Bronchial epithelial cell (primary cell): ENCODE results near the gene HTT. TPM values are rescaled to one million over a fixed set of nuclear protein-coding genes. Genes with fewer than 3 reads are reported as not detected.

ENCODE experiments used
- DNase-seq: peaks from one replicate; pipeline ENCODE4 v3.0.0-alpha.2; 2010; ENCODE audit warnings: low read depth
- FAIRE-seq: peaks from 2 replicates; lab custom pipeline; 2011; peaks lifted over from hg19 to GRCh38; lab: Jason Lieb, UNC
- H3K27me3 ChIP-seq: 2 replicates; pipeline ENCODE4 v1.5.1; 2011; ENCODE audit warnings: low read length; ENCODE audit not compliant: control insufficient read depth, insufficient read depth
- H3K36me3 ChIP-seq: 2 replicates; pipeline ENCODE4 v1.5.1; 2011; ENCODE audit warnings: low read length; ENCODE audit not compliant: control insufficient read depth, insufficient read depth
- H3K4me3 ChIP-seq: 2 replicates; pipeline ENCODE4 v1.5.1; 2011; ENCODE audit warnings: mild to moderate bottlenecking, low read depth, low read length, control low read depth
- total RNA-seq: library from RNA; depleted of rRNA; stranded (reverse); fragments of >200 nt; gene quantifications from 2 replicates; pipeline ENCODE4 v1.2.1, GENCODE V29; 2014
- TF ChIP-seq, protein P1 (sequence below): IDR thresholded peaks from 2 replicates; pipeline ENCODE4 v1.5.1; 2011; ENCODE audit warnings: mild to moderate bottlenecking, moderate library complexity, low read length, control low read depth, inconsistent platforms; ENCODE audit not compliant: insufficient read depth, severe bottlenecking

HTT gene
- total RNA-seq, 1 donor from 2014 or later, result 24.0 TPM

DNA sequence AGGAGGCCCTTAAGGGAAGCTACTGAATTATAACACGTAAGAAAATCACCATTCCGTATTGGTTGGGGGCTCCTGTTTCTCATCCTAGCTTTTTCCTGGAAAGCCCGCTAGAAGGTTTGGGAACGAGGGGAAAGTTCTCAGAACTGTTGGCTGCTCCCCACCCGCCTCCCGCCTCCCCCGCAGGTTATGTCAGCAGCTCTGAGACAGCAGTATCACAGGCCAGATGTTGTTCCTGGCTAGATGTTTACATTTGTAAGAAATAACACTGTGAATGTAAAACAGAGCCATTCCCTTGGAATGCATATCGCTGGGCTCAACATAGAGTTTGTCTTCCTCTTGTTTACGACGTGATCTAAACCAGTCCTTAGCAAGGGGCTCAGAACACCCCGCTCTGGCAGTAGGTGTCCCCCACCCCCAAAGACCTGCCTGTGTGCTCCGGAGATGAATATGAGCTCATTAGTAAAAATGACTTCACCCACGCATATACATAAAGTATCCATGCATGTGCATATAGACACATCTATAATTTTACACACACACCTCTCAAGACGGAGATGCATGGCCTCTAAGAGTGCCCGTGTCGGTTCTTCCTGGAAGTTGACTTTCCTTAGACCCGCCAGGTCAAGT, 167.5 kb downstream of the HTT start:
- Histone ChIP-seq H3K36me3 (peaks cover 13% of the 10 kb centered on the region), H3K27me3 (no peaks in the 10 kb centered on the region), H3K4me3 (no peak overlapping the region)
- DNase-seq (no peak), FAIRE-seq (no peak)
- TF ChIP-seq, protein P1, sequence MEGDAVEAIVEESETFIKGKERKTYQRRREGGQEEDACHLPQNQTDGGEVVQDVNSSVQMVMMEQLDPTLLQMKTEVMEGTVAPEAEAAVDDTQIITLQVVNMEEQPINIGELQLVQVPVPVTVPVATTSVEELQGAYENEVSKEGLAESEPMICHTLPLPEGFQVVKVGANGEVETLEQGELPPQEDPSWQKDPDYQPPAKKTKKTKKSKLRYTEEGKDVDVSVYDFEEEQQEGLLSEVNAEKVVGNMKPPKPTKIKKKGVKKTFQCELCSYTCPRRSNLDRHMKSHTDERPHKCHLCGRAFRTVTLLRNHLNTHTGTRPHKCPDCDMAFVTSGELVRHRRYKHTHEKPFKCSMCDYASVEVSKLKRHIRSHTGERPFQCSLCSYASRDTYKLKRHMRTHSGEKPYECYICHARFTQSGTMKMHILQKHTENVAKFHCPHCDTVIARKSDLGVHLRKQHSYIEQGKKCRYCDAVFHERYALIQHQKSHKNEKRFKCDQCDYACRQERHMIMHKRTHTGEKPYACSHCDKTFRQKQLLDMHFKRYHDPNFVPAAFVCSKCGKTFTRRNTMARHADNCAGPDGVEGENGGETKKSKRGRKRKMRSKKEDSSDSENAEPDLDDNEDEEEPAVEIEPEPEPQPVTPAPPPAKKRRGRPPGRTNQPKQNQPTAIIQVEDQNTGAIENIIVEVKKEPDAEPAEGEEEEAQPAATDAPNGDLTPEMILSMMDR, result no peak

DNA sequence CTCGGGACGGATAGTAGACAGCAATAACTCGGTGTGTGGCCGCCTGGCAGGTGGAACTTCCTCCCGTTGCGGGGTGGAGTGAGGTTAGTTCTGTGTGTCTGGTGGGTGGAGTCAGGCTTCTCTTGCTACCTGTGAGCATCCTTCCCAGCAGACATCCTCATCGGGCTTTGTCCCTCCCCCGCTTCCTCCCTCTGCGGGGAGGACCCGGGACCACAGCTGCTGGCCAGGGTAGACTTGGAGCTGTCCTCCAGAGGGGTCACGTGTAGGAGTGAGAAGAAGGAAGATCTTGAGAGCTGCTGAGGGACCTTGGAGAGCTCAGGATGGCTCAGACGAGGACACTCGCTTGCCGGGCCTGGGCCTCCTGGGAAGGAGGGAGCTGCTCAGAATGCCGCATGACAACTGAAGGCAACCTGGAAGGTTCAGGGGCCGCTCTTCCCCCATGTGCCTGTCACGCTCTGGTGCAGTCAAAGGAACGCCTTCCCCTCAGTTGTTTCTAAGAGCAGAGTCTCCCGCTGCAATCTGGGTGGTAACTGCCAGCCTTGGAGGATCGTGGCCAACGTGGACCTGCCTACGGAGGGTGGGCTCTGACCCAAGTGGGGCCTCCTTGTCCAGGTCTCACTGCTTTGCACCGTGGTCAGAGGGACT, 168.8 kb downstream of the HTT start:
- Histone ChIP-seq H3K4me3 (no peak overlapping the region), H3K36me3 (peaks cover 10% of the 10 kb centered on the region), H3K27me3 (no peaks in the 10 kb centered on the region)
- DNase-seq (no peak), FAIRE-seq (no peak)
- TF ChIP-seq, protein P1, result no peak

DNA sequence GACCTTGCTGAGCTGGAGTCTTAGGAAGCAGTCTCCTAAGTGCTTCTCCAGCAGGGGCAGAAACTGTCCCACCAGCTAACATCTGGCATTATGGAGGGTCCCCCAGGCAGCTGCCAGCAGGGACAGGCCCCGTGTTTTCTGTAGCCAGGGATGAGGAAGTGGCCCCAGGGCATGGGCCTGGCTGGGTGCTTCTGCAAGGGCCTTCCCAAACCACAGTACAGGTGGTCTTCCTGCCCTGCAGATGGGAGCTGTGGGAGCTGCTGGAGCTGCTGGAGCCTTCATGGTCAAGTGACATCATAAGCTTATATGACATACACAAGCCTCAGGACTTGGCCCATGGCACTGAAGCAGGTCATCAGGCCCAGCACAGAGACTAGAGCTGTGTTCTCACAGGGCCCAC, 169.5 kb downstream of the HTT start:
- FAIRE-seq, result no peak
- TF ChIP-seq, protein P1, result no peak
- no peak for DNase-seq

DNA sequence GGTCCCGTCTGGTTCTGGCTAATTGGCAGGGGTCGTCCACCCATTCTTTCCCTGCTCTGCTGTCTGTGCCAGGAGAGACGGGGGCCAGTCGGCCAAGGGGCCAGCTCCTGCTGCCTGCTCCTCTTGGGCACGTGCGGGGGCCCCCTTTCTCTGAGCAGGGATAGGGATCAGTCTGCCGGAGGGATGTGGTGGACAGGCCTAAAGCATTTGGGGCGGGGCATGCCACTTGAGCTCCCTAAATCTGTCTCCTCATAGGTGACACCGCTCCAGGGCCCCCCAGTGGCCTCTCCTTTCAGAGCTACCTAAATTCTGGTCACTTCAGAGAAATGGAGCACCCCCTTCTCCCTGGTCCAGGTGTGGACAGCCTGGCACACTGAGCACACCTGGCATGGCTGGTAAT, 170.3 kb downstream of the HTT start:
- Histone ChIP-seq H3K27me3 (no peaks in the 10 kb centered on the region), H3K4me3 (no peak overlapping the region), H3K36me3 (peaks cover 3% of the 10 kb centered on the region)
- FAIRE-seq, result no peak
- TF ChIP-seq, protein P1, result no peak
- no peak for DNase-seq

More for the DNA sequence above, 169.5 kb downstream of the HTT start:
- peaks cover 8% of the 10 kb centered on the region for H3K36me3 ChIP-seq
- no peaks in the 10 kb centered on the region for H3K27me3 ChIP-seq
- no peak overlapping the region for H3K4me3 ChIP-seq

DNA sequence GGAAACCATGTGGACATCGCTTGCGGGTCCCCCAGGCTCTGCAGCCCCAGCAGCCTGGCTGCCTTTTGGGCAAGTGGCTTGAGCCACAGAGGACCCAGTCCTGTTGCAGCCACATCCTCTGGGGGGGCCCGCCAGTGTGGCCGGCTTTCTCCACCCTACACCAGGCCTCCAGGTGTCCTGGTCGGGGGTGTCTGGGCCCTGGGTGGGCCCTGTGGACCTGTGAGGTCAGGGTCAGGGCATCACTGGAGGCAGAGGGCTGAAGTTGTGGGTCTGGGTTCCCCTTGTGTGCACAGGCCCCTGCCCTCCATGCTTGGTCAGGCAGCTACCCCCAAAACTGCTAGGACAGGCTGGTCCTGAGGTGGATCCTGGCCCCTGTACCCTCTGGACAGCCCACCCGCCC, 171.2 kb downstream of the HTT start:
- peaks cover 1% of the 10 kb centered on the region for H3K36me3 ChIP-seq
- H3K27me3 ChIP-seq, result no peaks in the 10 kb centered on the region
- FAIRE-seq (no peak), DNase-seq (no peak)
- no peak overlapping the region for H3K4me3 ChIP-seq
- TF ChIP-seq, protein P1, result no peak
